ENCODE measurements around the gene CAMTA1. TPM values are rescaled to one million over a fixed set of nuclear protein-coding genes. Genes with fewer than 3 reads are reported as not detected.

Gene CAMTA1
- total RNA-seq, 1 donor from 2014 or later: 166 TPM

GRCh38 chr1:7583291-7584096, 798.2 kb downstream of the CAMTA1 start:
- intact Hi-C loops (cut with micrococcal nuclease): no loop called here
- DNase-seq (no peak), ATAC-seq (no peak)

GRCh38 chr1:7584157-7584556, 798.9 kb downstream of the CAMTA1 start:
- intact Hi-C loops (cut with micrococcal nuclease): no loop called here
- ATAC-seq (no peak), DNase-seq (no peak)

- DNase-seq (no peak), ATAC-seq (no peak)
- intact Hi-C loops (cut with micrococcal nuclease): no loop called here
Measured at GRCh38 chr1:7584643-7585042, 799.4 kb downstream of the CAMTA1 start.

GRCh38 chr1:7585216-7585907, 800.1 kb downstream of the CAMTA1 start:
- intact Hi-C loops (cut with micrococcal nuclease): no loop called here
- no peak for DNase-seq
- ATAC-seq: no peak

- DNase-seq (peak; percentile 52), ATAC-seq (peak; percentile 83)
- intact Hi-C loops (cut with micrococcal nuclease): no loop called here
Measured at GRCh38 chr1:7586031-7586941, 801.0 kb downstream of the CAMTA1 start.

- intact Hi-C loops (cut with micrococcal nuclease): no loop called here
- ATAC-seq: no peak
Measured at GRCh38 chr1:7587108-7587772, 802.0 kb downstream of the CAMTA1 start.

GRCh38 chr1:7587773-7588456, 802.7 kb downstream of the CAMTA1 start:
- DNase-seq (no peak), ATAC-seq (no peak)
- intact Hi-C loops (cut with micrococcal nuclease): no loop called here

More at GRCh38 chr1:7587108-7587772, 802.0 kb downstream of the CAMTA1 start:
- no peak for DNase-seq

GRCh38 chr1:7588457-7588827, 803.2 kb downstream of the CAMTA1 start:
- DNase-seq (no peak), ATAC-seq (no peak)
- intact Hi-C loops (cut with micrococcal nuclease): no loop called here

- ATAC-seq: no peak
- no peak for DNase-seq
- intact Hi-C loops (cut with micrococcal nuclease): no loop called here
Measured at GRCh38 chr1:7589080-7589735, 804.0 kb downstream of the CAMTA1 start.

GRCh38 chr1:7589774-7590425, 804.6 kb downstream of the CAMTA1 start:
- ATAC-seq: no peak
- intact Hi-C loops (cut with micrococcal nuclease): no loop called here
- no peak for DNase-seq

GRCh38 chr1:7590426-7590790, 805.2 kb downstream of the CAMTA1 start:
- intact Hi-C loops (cut with micrococcal nuclease): no loop called here

GRCh38 chr1:7591565-7591964, 806.3 kb downstream of the CAMTA1 start:
- intact Hi-C loops (cut with micrococcal nuclease): no loop called here
- DNase-seq: no peak

More at GRCh38 chr1:7590426-7590790, 805.2 kb downstream of the CAMTA1 start:
- ATAC-seq (no peak), DNase-seq (no peak)

GRCh38 chr1:7592120-7592798, 807.0 kb downstream of the CAMTA1 start:
- ATAC-seq (no peak), DNase-seq (no peak)
- intact Hi-C loops (cut with micrococcal nuclease): no loop called here

More at GRCh38 chr1:7591565-7591964, 806.3 kb downstream of the CAMTA1 start:
- ATAC-seq: no peak

GRCh38 chr1:7594002-7594713, 808.9 kb downstream of the CAMTA1 start:
- DNase-seq (no peak), ATAC-seq (no peak)
- intact Hi-C loops (cut with micrococcal nuclease): no loop called here

GRCh38 chr1:7594714-7595295, 809.6 kb downstream of the CAMTA1 start:
- DNase-seq (no peak), ATAC-seq (no peak)
- intact Hi-C loops (cut with micrococcal nuclease): no loop called here

GRCh38 chr1:7595336-7595735, 810.1 kb downstream of the CAMTA1 start:
- no peak for DNase-seq
- ATAC-seq: no peak
- intact Hi-C loops (cut with micrococcal nuclease): no loop called here
